Measurements from ENCODE around the gene MYBBP1A.

Gene MYBBP1A

DNA sequence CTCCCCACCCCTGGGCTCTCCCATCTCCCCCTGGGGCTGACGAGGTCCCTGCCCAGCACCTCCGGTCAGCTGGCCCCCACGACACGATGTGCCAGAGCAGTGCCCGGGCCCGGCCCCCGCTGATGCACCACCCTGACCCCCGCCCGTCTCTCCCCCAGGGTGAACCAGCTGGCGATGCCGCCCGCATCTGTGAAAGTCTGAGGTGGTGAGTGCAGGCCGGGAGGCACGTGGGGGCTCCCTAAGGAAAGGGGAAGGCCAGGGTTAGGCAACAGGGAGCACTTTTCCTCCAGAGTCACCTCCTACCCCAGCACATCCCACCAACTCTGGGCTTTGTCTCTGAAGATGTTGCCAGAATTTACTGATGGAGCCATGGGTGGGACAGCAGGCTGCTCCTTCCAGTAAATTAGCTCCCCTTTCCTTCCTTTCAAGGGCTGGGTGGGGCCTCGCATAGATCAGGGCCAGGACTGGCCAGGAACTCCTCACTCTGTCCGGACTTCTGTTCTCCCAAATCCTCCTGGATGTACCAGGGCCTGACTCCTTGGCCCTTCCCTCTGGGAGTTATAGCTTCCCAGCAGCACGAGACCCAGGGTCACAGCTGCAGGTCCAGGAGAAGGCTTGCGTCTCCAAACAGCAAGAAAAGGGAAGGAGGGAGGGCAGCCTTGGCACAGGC, 18.3 kb downstream of the MYBBP1A start:
- Histone ChIP-seq H3K27ac (ENCODE audit: low read length) (no peak overlapping the region), H3K27me3 (replicated peaks; ENCODE audit: insufficient read depth, low read length) (no peaks in the 10 kb centered on the region), H3F3A (ENCODE audit: insufficient read depth, low read length) (no peaks in the 10 kb centered on the region; the same call in 1 of the 2 replicates), H3K9me3 (replicated peaks; ENCODE audit: insufficient read depth, low read length) (no peaks in the 10 kb centered on the region), H3K4me1 (ENCODE audit: low read length) (no peaks in the 10 kb centered on the region), H2AFZ (ENCODE audit: low read length) (no peak overlapping the region), H3K4me3 (ENCODE audit: low read length) (no peak overlapping the region), H3K79me2 (ENCODE audit: low read length) (no peaks in the 10 kb centered on the region), H3K9ac (ENCODE audit: low read length) (no peak overlapping the region), H3K4me2 (ENCODE audit: low read depth, low read length) (no peak overlapping the region), H3K9me2 (replicated peaks; ENCODE audit: insufficient read depth, low read length) (no peaks in the 10 kb centered on the region), H4K20me1 (ENCODE audit: insufficient read depth, low read length) (no peaks in the 10 kb centered on the region), H3K36me3 (replicated peaks; ENCODE audit: insufficient read depth, low read length) (no peaks in the 10 kb centered on the region)
- no peak for TF ChIP-seq EZH2 (optimal IDR thresholded peaks at IDR 0.05; ENCODE audit: low read depth, low read length)
- no peak for TF ChIP-seq EZH2phosphoT487 (IDR thresholded peaks at IDR 0.05; ENCODE audit: low read length)
- TF ChIP-seq, protein P1, sequence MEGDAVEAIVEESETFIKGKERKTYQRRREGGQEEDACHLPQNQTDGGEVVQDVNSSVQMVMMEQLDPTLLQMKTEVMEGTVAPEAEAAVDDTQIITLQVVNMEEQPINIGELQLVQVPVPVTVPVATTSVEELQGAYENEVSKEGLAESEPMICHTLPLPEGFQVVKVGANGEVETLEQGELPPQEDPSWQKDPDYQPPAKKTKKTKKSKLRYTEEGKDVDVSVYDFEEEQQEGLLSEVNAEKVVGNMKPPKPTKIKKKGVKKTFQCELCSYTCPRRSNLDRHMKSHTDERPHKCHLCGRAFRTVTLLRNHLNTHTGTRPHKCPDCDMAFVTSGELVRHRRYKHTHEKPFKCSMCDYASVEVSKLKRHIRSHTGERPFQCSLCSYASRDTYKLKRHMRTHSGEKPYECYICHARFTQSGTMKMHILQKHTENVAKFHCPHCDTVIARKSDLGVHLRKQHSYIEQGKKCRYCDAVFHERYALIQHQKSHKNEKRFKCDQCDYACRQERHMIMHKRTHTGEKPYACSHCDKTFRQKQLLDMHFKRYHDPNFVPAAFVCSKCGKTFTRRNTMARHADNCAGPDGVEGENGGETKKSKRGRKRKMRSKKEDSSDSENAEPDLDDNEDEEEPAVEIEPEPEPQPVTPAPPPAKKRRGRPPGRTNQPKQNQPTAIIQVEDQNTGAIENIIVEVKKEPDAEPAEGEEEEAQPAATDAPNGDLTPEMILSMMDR (IDR thresholded peaks at IDR 0.05; ENCODE audit: low read length): no peak
- no peak for DNase-seq

DNA sequence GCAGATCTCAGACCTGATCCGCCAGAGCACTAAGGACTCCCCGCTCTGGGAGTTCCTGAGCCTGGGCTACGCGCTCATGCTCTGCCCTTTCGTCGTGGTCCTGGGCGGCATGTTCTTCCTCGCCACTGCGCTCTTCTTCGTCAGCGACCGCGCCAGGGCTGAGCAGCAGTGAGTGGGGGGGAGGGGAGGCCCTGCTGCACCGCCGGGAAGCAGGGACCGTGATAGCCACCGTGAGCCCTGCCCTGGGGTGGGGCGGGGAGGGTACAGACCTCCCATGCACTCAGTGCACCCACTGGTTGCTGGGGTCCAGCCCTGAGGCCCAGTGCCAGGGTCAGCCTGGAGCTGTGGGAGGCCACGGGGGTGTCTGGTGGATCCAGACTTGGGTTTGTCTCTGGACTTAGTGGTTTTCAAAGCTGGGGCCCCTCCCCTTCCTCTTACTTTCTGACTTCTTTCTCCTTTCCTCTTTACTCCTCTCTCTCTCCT, 18.9 kb downstream of the MYBBP1A start:
- DNase-seq: no peak
- no peak overlapping the region for H3K4me3 ChIP-seq (ENCODE audit: low read length)
- H3K79me2 ChIP-seq (ENCODE audit: low read length): no peaks in the 10 kb centered on the region
- H3K9me3 ChIP-seq (replicated peaks; ENCODE audit: insufficient read depth, low read length): no peaks in the 10 kb centered on the region
- H3K9me2 ChIP-seq (replicated peaks; ENCODE audit: insufficient read depth, low read length): no peaks in the 10 kb centered on the region
- H3K9ac ChIP-seq (ENCODE audit: low read length): no peak overlapping the region
- H3K27me3 ChIP-seq (replicated peaks; ENCODE audit: insufficient read depth, low read length): no peaks in the 10 kb centered on the region
- H3K4me1 ChIP-seq (ENCODE audit: low read length): no peaks in the 10 kb centered on the region
- H3K4me2 ChIP-seq (ENCODE audit: low read depth, low read length): no peak overlapping the region
- H2AFZ ChIP-seq (ENCODE audit: low read length): no peak overlapping the region
- no peaks in the 10 kb centered on the region for H3K36me3 ChIP-seq (replicated peaks; ENCODE audit: insufficient read depth, low read length)
- H4K20me1 ChIP-seq (ENCODE audit: insufficient read depth, low read length): no peaks in the 10 kb centered on the region
- no peak overlapping the region for H3K27ac ChIP-seq (ENCODE audit: low read length)
- H3F3A ChIP-seq (ENCODE audit: insufficient read depth, low read length): no peaks in the 10 kb centered on the region; the same call in 1 of the 2 replicates
- TF ChIP-seq EZH2phosphoT487 (IDR thresholded peaks at IDR 0.05; ENCODE audit: low read length): no peak
- TF ChIP-seq EZH2 (optimal IDR thresholded peaks at IDR 0.05; ENCODE audit: low read depth, low read length): no peak
- TF ChIP-seq, protein P1 (IDR thresholded peaks at IDR 0.05; ENCODE audit: low read length): no peak

DNA sequence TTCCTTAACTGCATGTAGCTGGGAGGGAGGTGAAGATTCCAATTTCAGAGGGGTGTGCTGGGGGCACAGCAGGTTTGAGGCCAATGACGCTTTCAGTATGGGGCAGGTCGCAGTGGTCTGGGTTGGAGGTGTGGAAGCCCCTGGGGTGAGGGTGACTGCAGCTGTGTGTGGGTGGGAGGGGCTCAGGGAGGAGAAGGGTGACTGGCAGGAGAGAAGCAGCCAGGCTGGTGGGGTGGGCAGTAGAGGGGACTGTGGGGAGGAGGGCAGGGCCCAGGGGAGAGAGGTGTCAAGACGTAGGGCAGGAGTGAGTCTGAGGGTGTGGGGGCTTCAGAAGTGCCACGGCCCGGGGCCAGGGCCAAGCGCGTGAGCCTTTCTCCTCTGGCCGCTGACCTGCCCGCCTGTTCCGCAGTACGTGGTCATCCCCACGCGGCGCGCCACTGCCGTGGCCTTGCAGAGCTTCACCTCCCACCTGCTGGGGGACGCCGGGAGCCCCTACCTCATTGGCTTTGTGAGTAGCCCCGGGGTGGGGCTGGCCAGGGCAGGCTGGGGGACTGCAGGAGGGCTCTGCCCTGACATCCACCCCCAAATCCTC, 19.4 kb downstream of the MYBBP1A start:
- Histone ChIP-seq H3K9ac (ENCODE audit: low read length) (no peak overlapping the region), H2AFZ (ENCODE audit: low read length) (no peak overlapping the region), H3K27ac (ENCODE audit: low read length) (no peak overlapping the region), H3K4me2 (ENCODE audit: low read depth, low read length) (no peak overlapping the region), H3K4me1 (ENCODE audit: low read length) (no peaks in the 10 kb centered on the region), H3F3A (ENCODE audit: insufficient read depth, low read length) (no peaks in the 10 kb centered on the region; the same call in 1 of the 2 replicates), H3K9me3 (replicated peaks; ENCODE audit: insufficient read depth, low read length) (no peaks in the 10 kb centered on the region), H3K27me3 (replicated peaks; ENCODE audit: insufficient read depth, low read length) (no peaks in the 10 kb centered on the region), H4K20me1 (ENCODE audit: insufficient read depth, low read length) (no peaks in the 10 kb centered on the region), H3K4me3 (ENCODE audit: low read length) (no peak overlapping the region), H3K79me2 (ENCODE audit: low read length) (no peaks in the 10 kb centered on the region), H3K36me3 (replicated peaks; ENCODE audit: insufficient read depth, low read length) (no peaks in the 10 kb centered on the region), H3K9me2 (replicated peaks; ENCODE audit: insufficient read depth, low read length) (no peaks in the 10 kb centered on the region)
- no peak for TF ChIP-seq EZH2 (optimal IDR thresholded peaks at IDR 0.05; ENCODE audit: low read depth, low read length)
- TF ChIP-seq, protein P1 (IDR thresholded peaks at IDR 0.05; ENCODE audit: low read length): no peak
- no peak for TF ChIP-seq EZH2phosphoT487 (IDR thresholded peaks at IDR 0.05; ENCODE audit: low read length)
- DNase-seq: no peak

All from MM.1S (cell line).